Vagina (tissue), 2 donors: ENCODE measurements around the gene SAA2.

ENCODE experiments used
- CTCF ChIP-seq, 3 experiments: fragments of 450-650 bp in 2 of 3; fragments of 200-600 bp in 1 of 3; sonication (generic) in 1 of 3; IDR thresholded peaks; one replicate each; pipeline ENCODE4 v1.5.1; 2017 to 2019; ENCODE audit warnings: antibody characterized with exemption in 3 of 3, mild to moderate bottlenecking in 2 of 3, moderate library complexity in 2 of 3
- POLR2A ChIP-seq, 2 donors: fragments of 450-650 bp; IDR thresholded peaks; one replicate each; pipeline ENCODE4 v1.6.1; 2017; ENCODE audit warnings: antibody characterized with exemption in 2 of 2, mild to moderate bottlenecking in 2 of 2, moderate library complexity in 2 of 2
- POLR2AphosphoS5 ChIP-seq, 2 donors: sonication (generic); formaldehyde crosslinking; IDR thresholded peaks; one replicate each; pipeline ENCODE4 v1.9.0; 2017; ENCODE audit warnings: antibody characterized with exemption in 2 of 2, mild to moderate bottlenecking in 2 of 2, low read depth in 1 of 2; ENCODE audit not compliant: insufficient read depth in 1 of 2

GRCh38 chr11:18271206-18271605 lies 22.7 kb upstream of the SAA2 start:
- TF ChIP-seq CTCF (IDR thresholded peaks at IDR 0.05) (no peak), POLR2A (IDR thresholded peaks at IDR 0.05) (no peak), POLR2AphosphoS5 (IDR thresholded peaks at IDR 0.05; ENCODE audit: insufficient read depth in 1 of 2, low read depth in 1 of 2) (no peak)
